CD8-positive, alpha-beta memory T cell (primary cell): ENCODE data around the gene ALG14. TPM values are rescaled to one million over a fixed set of nuclear protein-coding genes. Genes with fewer than 3 reads are reported as not detected.
A peak's percentile ranks its signal among the peaks of the same experiment; 100 is the strongest.

Experiments
- CTCF ChIA-PET: fragments of 350-600 bp; sonication (Branson Sonifier 250); formaldehyde crosslinking; loops from one replicate; lab custom pipeline; 2021; ENCODE audit warnings: antibody characterized with exemption; lab: Charles Lee
- POLR2A ChIA-PET: fragments of 350-600 bp; sonication (Branson Sonifier 250); formaldehyde crosslinking; loops from one replicate; lab custom pipeline; 2021; ENCODE audit warnings: antibody characterized with exemption; lab: Charles Lee
- DNase-seq, 5 donors: peaks; one replicate each; pipeline versions ENCODE4 v3.0.0 to v3.0.0-alpha.2; 2020 to 2022; ENCODE audit warnings: mixed read lengths in 1 of 5
- H3K27ac ChIP-seq: one replicate; pipeline ENCODE4 v1.7.0; 2013; ENCODE audit warnings: low read depth, mild to moderate bottlenecking, low read length, moderate library complexity
- H3K27me3 ChIP-seq: 2 replicates; pipeline ENCODE4 v1.7.0; 2013; ENCODE audit warnings: low read length, mild to moderate bottlenecking; ENCODE audit not compliant: insufficient read depth, poor library complexity, severe bottlenecking
- H3K36me3 ChIP-seq: 2 replicates; pipeline ENCODE4 v1.7.0; 2013; ENCODE audit warnings: mild to moderate bottlenecking, low read length, moderate library complexity; ENCODE audit not compliant: insufficient read depth
- H3K4me1 ChIP-seq: 2 replicates; pipeline ENCODE4 v1.7.0; 2013; ENCODE audit warnings: mild to moderate bottlenecking, low read length, moderate library complexity; ENCODE audit not compliant: insufficient read depth
- H3K4me3 ChIP-seq: 2 replicates; pipeline ENCODE4 v1.7.0; 2013; ENCODE audit warnings: mild to moderate bottlenecking, low read length
- H3K9me3 ChIP-seq: 2 replicates; pipeline ENCODE4 v1.7.0; 2013; ENCODE audit warnings: mild to moderate bottlenecking, low read length
- H3K27ac Mint-ChIP-seq, 8 donors: one replicate each; pipeline ENCODE4 v1.8.0; 2020 to 2021; ENCODE audit warnings: mixed read lengths in 8 of 8, mild to moderate bottlenecking in 6 of 8, inconsistent platforms in 3 of 8, moderate library complexity in 3 of 8
- H3K27me3 Mint-ChIP-seq, 2 donors: one replicate each; pipeline ENCODE4 v1.8.0; 2020 to 2021; ENCODE audit warnings: mixed read lengths in 2 of 2, mild to moderate bottlenecking in 1 of 2, moderate library complexity in 1 of 2
- H3K36me3 Mint-ChIP-seq, 3 donors: one replicate each; pipeline ENCODE4 v1.8.0; 2020 to 2021; ENCODE audit warnings: mixed read lengths in 3 of 3, inconsistent platforms in 1 of 3, mild to moderate bottlenecking in 1 of 3
- H3K4me1 Mint-ChIP-seq, 3 donors: one replicate each; pipeline ENCODE4 v1.8.0; 2020 to 2021; ENCODE audit warnings: mixed read lengths in 3 of 3, inconsistent platforms in 1 of 3, mild to moderate bottlenecking in 1 of 3
- H3K4me3 Mint-ChIP-seq, 7 donors: one replicate each; pipeline ENCODE4 v1.8.0; 2020 to 2021; ENCODE audit warnings: mixed read lengths in 7 of 7, mild to moderate bottlenecking in 6 of 7, moderate library complexity in 4 of 7, inconsistent platforms in 2 of 7
- H3K9me3 Mint-ChIP-seq, 5 donors: one replicate each; pipeline ENCODE4 v1.8.0; 2020 to 2022; ENCODE audit warnings: mixed read lengths in 5 of 5, mild to moderate bottlenecking in 3 of 5, moderate library complexity in 2 of 5, inconsistent platforms in 1 of 5
- polyA plus RNA-seq: library from polyadenylated mRNA; unstranded; fragments of 300-500 nt; fragmentation: Illumina TruSeq; gene quantifications from one replicate; pipeline ENCODE4 v1.2.3, GENCODE V29; 2021
- total RNA-seq, 2 experiments: library from RNA; stranded (reverse); gene quantifications; one replicate each; pipeline ENCODE4 v1.2.3, GENCODE V29; 2021

Gene ALG14
- total and polyA plus RNA-seq, 3 experiments from 2014 or later = 4.4 to 6.8 (median 4.6) TPM

DNA sequence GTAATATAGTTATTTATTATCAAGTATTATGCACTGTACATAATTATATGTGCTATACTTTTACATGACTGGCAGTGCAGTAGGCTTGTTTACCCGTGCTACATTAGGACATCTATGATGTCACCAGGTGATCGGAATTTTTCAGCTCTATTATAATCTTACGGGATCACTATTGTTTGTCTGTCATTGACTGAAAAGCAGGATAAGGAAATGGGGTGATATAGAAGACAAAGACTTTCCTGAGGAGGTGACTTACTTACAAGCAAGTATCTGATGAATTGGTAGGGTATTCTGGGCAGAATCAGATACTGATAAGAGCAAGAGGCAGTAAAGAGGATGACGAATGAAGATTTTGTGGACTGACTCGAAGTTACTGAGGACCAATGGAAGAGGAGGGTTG lies 80.6 kb downstream of the ALG14 start:
- Histone ChIP-seq H3K27me3 (no peaks in the 10 kb centered on the region), H3K4me1 (no peaks in the 10 kb centered on the region), H3K4me3 (no peak overlapping the region), H3K9me3 (no peaks in the 10 kb centered on the region), H3K27ac (no peak overlapping the region), H3K36me3 (no peaks in the 10 kb centered on the region)
- no peaks in the 10 kb centered on the region for H3K4me1 Mint-ChIP-seq
- peak overlapping the region in 1 of 7 donors; percentile 7 for H3K4me3 Mint-ChIP-seq
- DNase-seq = no peak
- CTCF ChIA-PET = no interaction called here
- H3K27me3 Mint-ChIP-seq = no peaks in the 10 kb centered on the region
- no peaks in the 10 kb centered on the region for H3K9me3 Mint-ChIP-seq
- POLR2A ChIA-PET = no interaction called here
- H3K36me3 Mint-ChIP-seq = no peaks in the 10 kb centered on the region
- no peak overlapping the region for H3K27ac Mint-ChIP-seq

DNA sequence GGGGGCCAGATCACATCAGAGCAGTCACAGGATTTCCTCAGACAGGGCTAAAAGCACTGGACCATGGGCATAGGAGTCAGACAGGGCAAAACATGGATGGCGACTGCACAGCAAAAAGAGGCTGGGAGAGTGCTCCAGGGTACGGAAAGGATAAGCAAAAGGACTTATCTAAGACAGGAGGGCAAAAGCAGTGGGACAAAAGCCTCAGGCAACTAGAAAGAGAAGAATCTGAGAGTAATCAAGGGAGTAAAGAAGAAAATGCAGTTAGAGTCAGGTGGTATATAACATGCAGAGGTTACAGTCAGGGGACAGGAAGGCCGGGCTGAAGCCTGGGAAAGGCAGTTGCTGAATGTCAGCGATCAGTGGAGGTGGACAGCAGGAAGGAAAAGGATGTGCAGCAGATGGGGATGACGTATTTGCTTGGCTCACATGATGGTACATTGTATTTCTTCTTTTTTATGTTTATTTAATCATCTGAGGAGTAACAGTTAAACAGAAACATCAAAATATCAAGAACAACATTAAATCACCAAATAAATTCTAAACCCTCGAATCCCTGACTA lies 82.8 kb downstream of the ALG14 start:
- no peaks in the 10 kb centered on the region for H3K27me3 ChIP-seq
- no peak overlapping the region for H3K4me3 Mint-ChIP-seq
- no peaks in the 10 kb centered on the region for H3K9me3 Mint-ChIP-seq
- no peak for DNase-seq
- H3K4me1 ChIP-seq = no peaks in the 10 kb centered on the region
- no peak overlapping the region for H3K4me3 ChIP-seq
- no peaks in the 10 kb centered on the region for H3K36me3 Mint-ChIP-seq
- CTCF ChIA-PET = no interaction called here
- POLR2A ChIA-PET = no interaction called here
- no peaks in the 10 kb centered on the region for H3K4me1 Mint-ChIP-seq
- peak overlapping the region in 1 of 8 donors; percentile 17 for H3K27ac Mint-ChIP-seq
- H3K36me3 ChIP-seq = no peaks in the 10 kb centered on the region
- H3K27ac ChIP-seq = no peak overlapping the region
- no peaks in the 10 kb centered on the region for H3K27me3 Mint-ChIP-seq
- H3K9me3 ChIP-seq = no peaks in the 10 kb centered on the region

DNA sequence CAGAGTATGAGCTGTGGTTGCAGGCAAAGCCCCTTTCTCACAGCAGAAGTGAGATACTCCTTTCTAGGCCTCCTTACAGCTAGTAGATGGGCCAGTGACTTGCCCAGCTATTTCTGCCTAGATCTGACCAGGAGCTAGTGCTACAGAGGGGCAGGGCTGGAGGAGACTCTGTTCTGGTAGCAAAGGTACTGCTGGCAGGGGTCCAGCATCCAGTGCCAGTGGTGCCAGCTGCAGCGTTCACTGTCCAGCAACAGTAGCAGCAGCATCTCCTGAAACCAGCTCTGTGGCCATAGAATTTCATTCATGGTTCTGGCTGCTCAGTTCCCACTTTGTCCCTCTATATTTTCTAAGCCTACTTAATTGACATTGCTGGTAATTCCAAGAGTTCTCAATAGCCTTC lies 83.4 kb downstream of the ALG14 start:
- Histone ChIP-seq H3K36me3 (no peaks in the 10 kb centered on the region), H3K27me3 (no peaks in the 10 kb centered on the region), H3K4me3 (no peak overlapping the region), H3K9me3 (no peaks in the 10 kb centered on the region), H3K4me1 (no peaks in the 10 kb centered on the region), H3K27ac (no peak overlapping the region)
- ChIA-PET POLR2A (no interaction called here), CTCF (no interaction called here)
- H3K9me3 Mint-ChIP-seq = no peaks in the 10 kb centered on the region
- no peak overlapping the region for H3K4me3 Mint-ChIP-seq
- no peak overlapping the region for H3K27ac Mint-ChIP-seq
- DNase-seq = no peak
- no peaks in the 10 kb centered on the region for H3K36me3 Mint-ChIP-seq
- H3K27me3 Mint-ChIP-seq = no peaks in the 10 kb centered on the region
- H3K4me1 Mint-ChIP-seq = no peaks in the 10 kb centered on the region

DNA sequence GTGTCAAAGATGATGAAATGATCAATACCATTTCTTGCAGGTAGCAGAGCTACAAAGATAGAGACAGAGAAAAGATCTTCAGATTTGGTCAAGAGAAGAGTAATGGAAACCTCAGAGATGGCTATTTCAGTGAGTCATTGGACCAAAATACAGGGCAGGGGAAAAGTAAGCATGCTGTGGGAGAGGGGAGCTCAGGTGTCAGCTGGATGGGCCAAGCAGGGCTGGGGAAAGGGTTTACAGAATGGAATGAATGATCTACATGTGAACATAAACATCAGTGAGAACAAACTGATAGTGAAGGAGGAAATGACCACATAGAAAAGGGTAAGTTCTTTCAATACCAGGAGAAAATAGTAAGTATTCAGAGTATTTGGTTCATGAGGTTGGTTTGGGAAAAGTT lies 84.4 kb downstream of the ALG14 start:
- Histone ChIP-seq H3K4me3 (no peak overlapping the region), H3K27me3 (no peaks in the 10 kb centered on the region), H3K36me3 (no peaks in the 10 kb centered on the region), H3K27ac (no peak overlapping the region), H3K9me3 (no peaks in the 10 kb centered on the region), H3K4me1 (no peaks in the 10 kb centered on the region)
- no peaks in the 10 kb centered on the region for H3K4me1 Mint-ChIP-seq
- H3K4me3 Mint-ChIP-seq = no peak overlapping the region
- H3K27ac Mint-ChIP-seq = no peak overlapping the region
- no peak for DNase-seq
- H3K27me3 Mint-ChIP-seq = no peaks in the 10 kb centered on the region
- H3K9me3 Mint-ChIP-seq = no peaks in the 10 kb centered on the region
- CTCF ChIA-PET = interaction anchor here (1.1 kb wide), 1 partner anchor 9 kb away, joined by 3 read pairs; no protein-coding TSS in a partner anchor
- no peaks in the 10 kb centered on the region for H3K36me3 Mint-ChIP-seq
- POLR2A ChIA-PET = no interaction called here

DNA sequence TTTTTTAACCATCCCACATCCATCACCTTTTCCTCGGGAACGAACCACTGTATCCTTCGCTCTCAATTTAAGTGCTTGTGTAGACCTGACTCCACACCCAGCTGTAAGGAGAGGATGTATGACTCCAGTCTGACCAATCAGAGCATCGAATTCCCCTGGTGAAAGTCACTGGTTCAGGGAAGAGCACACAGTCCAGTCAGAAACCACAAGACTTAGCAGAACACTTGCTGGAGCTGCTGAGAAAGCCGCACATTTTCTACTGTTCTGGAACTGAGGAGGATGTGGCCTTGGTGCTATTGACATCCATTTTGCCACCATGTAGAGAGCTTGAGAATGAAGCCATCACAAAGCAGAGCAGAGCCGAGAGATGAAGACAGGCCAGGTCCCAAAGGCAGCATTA lies 86.0 kb downstream of the ALG14 start:
- no peak overlapping the region for H3K4me3 ChIP-seq
- no peaks in the 10 kb centered on the region for H3K27me3 ChIP-seq
- DNase-seq = no peak
- H3K36me3 Mint-ChIP-seq = peaks cover 0 to 2% (median 0%) of the 10 kb centered on the region in 3 donors
- CTCF ChIA-PET = no interaction called here
- H3K4me1 ChIP-seq = no peaks in the 10 kb centered on the region
- H3K27me3 Mint-ChIP-seq = no peaks in the 10 kb centered on the region
- H3K4me1 Mint-ChIP-seq = no peaks in the 10 kb centered on the region
- no peaks in the 10 kb centered on the region for H3K9me3 ChIP-seq
- H3K4me3 Mint-ChIP-seq = no peak overlapping the region
- H3K27ac ChIP-seq = no peak overlapping the region
- H3K9me3 Mint-ChIP-seq = no peaks in the 10 kb centered on the region
- H3K27ac Mint-ChIP-seq = peak overlapping the region in 1 of 8 donors; percentile 16
- H3K36me3 ChIP-seq = no peaks in the 10 kb centered on the region
- POLR2A ChIA-PET = no interaction called here

DNA sequence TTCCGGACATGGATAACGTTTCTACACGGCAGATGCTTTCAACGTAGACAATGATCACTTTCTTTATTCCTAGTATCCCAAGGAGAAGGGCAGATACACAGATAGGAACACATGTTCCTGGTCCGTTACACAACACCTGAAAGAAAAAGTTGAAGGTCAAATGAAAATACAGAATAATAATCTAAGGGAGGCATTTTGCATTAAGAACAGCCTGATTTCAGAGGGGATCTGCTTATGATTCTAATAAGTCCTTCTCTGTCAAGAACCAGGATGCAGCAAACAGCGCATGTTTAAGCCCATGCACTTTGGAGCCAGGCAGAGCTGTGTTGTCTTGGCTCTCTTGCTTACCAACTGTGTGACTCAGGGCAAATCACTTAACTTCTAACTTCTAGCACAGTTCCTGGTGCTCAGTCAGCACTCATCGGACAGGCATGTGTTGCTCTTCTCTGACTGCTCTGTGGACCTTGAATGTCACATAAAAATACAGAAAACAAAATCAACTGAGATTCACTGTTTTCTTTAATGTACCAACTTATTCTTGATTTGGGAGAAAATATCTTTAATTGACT lies 89.5 kb downstream of the ALG14 start:
- no peaks in the 10 kb centered on the region for H3K4me1 ChIP-seq
- POLR2A ChIA-PET = no interaction called here

DNA sequence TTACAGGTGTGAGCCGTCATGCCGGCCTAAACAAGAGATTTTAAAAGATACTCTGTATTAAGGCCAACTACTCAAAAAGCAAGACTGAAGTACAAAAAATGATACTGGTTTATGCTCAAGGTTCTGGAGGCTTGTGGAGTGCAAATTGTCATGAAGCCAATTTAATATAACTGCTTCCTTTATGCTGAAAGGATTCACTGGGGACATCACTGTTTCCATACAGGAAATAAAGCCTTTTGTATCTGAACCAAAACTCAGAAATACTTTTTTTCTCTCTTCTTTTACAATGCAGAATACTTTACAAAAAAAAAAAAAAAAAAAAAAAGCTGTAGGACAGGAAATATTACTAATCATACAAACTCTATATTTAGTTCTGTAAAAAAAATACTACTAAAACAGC lies 90.4 kb downstream of the ALG14 start:
- H3K4me3 Mint-ChIP-seq = no peak overlapping the region
- H3K9me3 Mint-ChIP-seq = no peaks in the 10 kb centered on the region
- CTCF ChIA-PET = no interaction called here
- H3K27ac Mint-ChIP-seq = no peak overlapping the region
- no peaks in the 10 kb centered on the region for H3K4me1 ChIP-seq
- H3K36me3 Mint-ChIP-seq = peaks cover 0 to 2% (median 0%) of the 10 kb centered on the region in 3 donors
- no peaks in the 10 kb centered on the region for H3K36me3 ChIP-seq
- peaks cover 0 to 4% (median 2%) of the 10 kb centered on the region in 3 donors for H3K4me1 Mint-ChIP-seq
- H3K9me3 ChIP-seq = no peaks in the 10 kb centered on the region
- H3K4me3 ChIP-seq = no peak overlapping the region
- POLR2A ChIA-PET = no interaction called here
- DNase-seq = no peak
- no peaks in the 10 kb centered on the region for H3K27me3 Mint-ChIP-seq
- H3K27me3 ChIP-seq = no peaks in the 10 kb centered on the region
- no peak overlapping the region for H3K27ac ChIP-seq

More for the DNA sequence above, 89.5 kb downstream of the ALG14 start:
- CTCF ChIA-PET = no interaction called here
- no peak overlapping the region for H3K27ac ChIP-seq
- H3K36me3 ChIP-seq = no peaks in the 10 kb centered on the region
- H3K36me3 Mint-ChIP-seq = peaks cover 0 to 2% (median 0%) of the 10 kb centered on the region in 3 donors
- H3K9me3 Mint-ChIP-seq = no peaks in the 10 kb centered on the region
- H3K9me3 ChIP-seq = no peaks in the 10 kb centered on the region
- H3K4me3 Mint-ChIP-seq = no peak overlapping the region
- no peak overlapping the region for H3K27ac Mint-ChIP-seq
- peaks cover 0 to 4% (median 2%) of the 10 kb centered on the region in 3 donors for H3K4me1 Mint-ChIP-seq
- H3K27me3 Mint-ChIP-seq = no peaks in the 10 kb centered on the region
- no peak overlapping the region for H3K4me3 ChIP-seq
- H3K27me3 ChIP-seq = no peaks in the 10 kb centered on the region
- no peak for DNase-seq

DNA sequence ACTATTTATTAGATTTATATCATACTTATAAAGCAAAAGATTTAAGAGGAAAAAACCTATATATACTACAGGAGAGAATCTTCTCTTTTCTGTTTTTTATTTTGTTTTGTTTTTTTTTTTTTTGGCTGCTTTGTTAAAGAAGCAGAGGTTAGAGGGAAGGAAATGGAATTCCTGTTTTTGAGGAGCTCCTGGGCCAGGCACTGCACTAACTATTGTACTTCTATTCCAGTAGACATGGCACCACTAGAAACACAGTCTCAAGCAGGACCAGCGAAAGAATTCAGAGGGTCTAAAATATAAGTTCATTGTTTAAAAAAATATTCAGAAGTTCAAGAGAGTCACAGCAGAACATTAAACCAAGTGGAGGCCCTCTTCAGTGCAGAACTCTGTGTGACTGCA lies 91.2 kb downstream of the ALG14 start:
- ChIA-PET CTCF (no interaction called here), POLR2A (no interaction called here)
- Mint-ChIP-seq H3K4me3 (no peak overlapping the region), H3K9me3 (no peaks in the 10 kb centered on the region), H3K36me3 (peaks cover 0 to 2% (median 0%) of the 10 kb centered on the region in 3 donors), H3K4me1 (peaks cover 0 to 4% (median 2%) of the 10 kb centered on the region in 3 donors), H3K27me3 (no peaks in the 10 kb centered on the region), H3K27ac (no peak overlapping the region)
- Histone ChIP-seq H3K4me1 (no peaks in the 10 kb centered on the region), H3K27me3 (no peaks in the 10 kb centered on the region), H3K4me3 (no peak overlapping the region), H3K36me3 (no peaks in the 10 kb centered on the region), H3K9me3 (no peaks in the 10 kb centered on the region), H3K27ac (no peak overlapping the region)
- no peak for DNase-seq
